ENCODE measurements around the gene HEXIM1.

DNA sequence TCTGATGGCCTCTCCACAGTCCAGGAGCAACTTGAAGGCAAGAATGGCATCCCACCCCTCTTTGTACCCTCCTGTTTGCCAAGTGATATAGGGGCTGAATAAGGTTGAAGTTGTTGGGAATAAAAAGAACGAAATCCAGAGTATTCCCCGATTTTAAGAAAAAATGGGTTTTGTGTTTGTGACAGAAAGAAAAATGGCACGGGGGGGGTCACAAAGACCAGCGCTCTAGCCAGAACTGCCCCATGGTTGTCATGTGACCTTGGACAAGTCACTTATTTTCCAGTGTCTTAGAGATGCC is 1.7 kb upstream of the HEXIM1 start:
- TF ChIP-seq, protein P1, sequence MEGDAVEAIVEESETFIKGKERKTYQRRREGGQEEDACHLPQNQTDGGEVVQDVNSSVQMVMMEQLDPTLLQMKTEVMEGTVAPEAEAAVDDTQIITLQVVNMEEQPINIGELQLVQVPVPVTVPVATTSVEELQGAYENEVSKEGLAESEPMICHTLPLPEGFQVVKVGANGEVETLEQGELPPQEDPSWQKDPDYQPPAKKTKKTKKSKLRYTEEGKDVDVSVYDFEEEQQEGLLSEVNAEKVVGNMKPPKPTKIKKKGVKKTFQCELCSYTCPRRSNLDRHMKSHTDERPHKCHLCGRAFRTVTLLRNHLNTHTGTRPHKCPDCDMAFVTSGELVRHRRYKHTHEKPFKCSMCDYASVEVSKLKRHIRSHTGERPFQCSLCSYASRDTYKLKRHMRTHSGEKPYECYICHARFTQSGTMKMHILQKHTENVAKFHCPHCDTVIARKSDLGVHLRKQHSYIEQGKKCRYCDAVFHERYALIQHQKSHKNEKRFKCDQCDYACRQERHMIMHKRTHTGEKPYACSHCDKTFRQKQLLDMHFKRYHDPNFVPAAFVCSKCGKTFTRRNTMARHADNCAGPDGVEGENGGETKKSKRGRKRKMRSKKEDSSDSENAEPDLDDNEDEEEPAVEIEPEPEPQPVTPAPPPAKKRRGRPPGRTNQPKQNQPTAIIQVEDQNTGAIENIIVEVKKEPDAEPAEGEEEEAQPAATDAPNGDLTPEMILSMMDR (IDR thresholded peaks at IDR 0.05) = no peak
- TF ChIP-seq POLR2A (IDR thresholded peaks at IDR 0.05; ENCODE audit: low read depth) = no peak
- no peak for TF ChIP-seq POLR2AphosphoS5 (IDR thresholded peaks at IDR 0.05)
